ENCODE data around the gene EDN2.

EDN2 gene

DNA sequence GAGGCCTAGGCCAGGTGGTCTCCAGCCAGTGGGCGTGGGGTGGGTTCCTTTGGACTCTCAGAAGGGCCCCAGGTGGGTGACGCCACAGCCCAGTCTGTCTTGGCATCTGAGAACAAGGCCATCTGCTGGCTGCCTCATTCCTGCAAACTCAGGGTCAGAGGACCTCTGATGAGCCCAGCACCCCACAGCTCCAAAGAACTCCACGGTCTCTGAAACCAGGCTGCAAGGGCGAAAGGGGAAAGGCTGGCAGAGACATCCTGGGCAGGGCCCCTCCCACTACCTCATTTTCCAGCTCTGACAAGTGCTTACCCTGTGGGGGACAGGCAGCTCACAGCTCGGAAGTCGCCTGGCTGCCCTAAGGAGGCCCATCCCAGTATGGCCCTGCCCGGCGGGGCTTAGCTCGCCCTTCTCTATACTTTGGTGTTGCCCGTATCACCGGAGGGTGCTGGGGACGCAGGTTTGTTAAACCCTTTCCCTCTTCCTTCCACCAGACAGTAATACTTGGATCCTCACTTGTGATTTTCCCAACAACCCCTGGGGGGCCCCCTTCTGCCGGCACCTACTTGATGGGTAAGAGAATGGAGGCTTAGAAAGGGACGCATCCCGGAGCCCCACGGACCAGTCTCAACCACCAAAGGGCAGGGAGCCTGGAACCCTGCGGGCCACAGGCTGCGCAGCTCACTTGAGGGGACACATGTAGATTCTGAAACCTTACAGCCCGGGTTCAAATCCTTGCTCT, 10.9 kb upstream of the EDN2 start:
- Histone ChIP-seq H3K4me2 (ENCODE audit: low read length) (no peak overlapping the region), H3K4me3 (ENCODE audit: low read length) (no peak overlapping the region), H3K27me3 (ENCODE audit: control insufficient read depth, low read length) (peaks cover 5% of the 10 kb centered on the region), H3K36me3 (ENCODE audit: control insufficient read depth, low read length) (no peaks in the 10 kb centered on the region), H3K79me2 (ENCODE audit: control insufficient read depth, low read length) (no peaks in the 10 kb centered on the region), H3K9me2 (replicated peaks; ENCODE audit: control insufficient read depth, low read length) (no peaks in the 10 kb centered on the region), H3F3A (ENCODE audit: control insufficient read depth, insufficient read depth) (no peaks in the 10 kb centered on the region), H3K4me1 (ENCODE audit: control insufficient read depth, low read length) (no peaks in the 10 kb centered on the region), H3K9me3 (ENCODE audit: control insufficient read depth, insufficient read depth, low read length) (no peaks in the 10 kb centered on the region), H4K20me1 (ENCODE audit: control insufficient read depth, insufficient read depth, low read depth, low read length) (no peaks in the 10 kb centered on the region), H3K27ac (ENCODE audit: low read depth, low read length) (no peak overlapping the region)
- TF ChIP-seq EZH2phosphoT487 (IDR thresholded peaks at IDR 0.05; ENCODE audit: borderline replicate concordance, low read length): no peak
- TF ChIP-seq, protein P1, sequence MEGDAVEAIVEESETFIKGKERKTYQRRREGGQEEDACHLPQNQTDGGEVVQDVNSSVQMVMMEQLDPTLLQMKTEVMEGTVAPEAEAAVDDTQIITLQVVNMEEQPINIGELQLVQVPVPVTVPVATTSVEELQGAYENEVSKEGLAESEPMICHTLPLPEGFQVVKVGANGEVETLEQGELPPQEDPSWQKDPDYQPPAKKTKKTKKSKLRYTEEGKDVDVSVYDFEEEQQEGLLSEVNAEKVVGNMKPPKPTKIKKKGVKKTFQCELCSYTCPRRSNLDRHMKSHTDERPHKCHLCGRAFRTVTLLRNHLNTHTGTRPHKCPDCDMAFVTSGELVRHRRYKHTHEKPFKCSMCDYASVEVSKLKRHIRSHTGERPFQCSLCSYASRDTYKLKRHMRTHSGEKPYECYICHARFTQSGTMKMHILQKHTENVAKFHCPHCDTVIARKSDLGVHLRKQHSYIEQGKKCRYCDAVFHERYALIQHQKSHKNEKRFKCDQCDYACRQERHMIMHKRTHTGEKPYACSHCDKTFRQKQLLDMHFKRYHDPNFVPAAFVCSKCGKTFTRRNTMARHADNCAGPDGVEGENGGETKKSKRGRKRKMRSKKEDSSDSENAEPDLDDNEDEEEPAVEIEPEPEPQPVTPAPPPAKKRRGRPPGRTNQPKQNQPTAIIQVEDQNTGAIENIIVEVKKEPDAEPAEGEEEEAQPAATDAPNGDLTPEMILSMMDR (IDR thresholded peaks at IDR 0.05; ENCODE audit: low read depth, low read length, poor library complexity, severe bottlenecking): peak; percentile 23

DNA sequence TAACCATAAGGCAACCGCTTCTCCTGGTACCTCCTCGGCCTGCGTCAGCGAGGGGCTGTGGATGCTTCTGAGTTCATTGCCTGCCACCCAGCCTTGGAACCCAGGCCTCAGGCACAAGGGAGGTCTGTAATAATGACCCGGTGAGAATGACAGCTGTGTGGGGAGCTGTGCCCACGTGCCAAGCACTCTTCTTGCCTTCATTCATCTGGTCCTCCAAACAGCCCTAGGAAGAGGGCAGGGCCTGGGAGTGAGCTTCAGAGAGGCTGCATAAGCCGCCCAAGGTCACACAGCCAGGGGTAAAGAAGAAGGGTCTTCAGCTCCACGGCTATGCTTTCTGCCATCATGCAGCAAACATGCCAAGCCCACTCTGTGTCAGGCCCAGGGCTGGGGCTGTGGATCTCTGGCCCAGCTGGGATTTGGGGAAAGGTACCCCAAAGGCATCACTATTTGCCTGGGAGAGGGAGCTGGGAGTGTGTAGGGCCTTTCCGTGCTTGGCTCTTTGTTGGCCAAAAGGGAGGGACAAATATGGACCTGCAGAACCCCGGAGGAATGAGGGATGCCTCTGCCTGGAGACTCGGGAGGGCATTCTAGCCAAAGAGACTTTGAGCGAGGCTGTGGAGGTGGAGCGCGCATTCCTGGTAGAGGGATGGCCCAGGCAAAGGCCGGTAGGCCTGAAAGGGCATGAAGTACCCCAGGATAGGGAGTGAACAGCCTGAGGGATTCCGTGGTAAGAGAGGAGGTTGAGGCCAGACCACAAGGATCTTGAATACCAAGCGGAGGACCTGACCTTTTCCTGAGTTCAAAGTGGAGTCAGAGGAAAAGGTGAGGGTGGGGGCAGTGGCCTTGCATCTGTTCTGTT, 10.1 kb upstream of the EDN2 start:
- no peaks in the 10 kb centered on the region for H3K9me3 ChIP-seq (ENCODE audit: control insufficient read depth, insufficient read depth, low read length)
- peaks cover 5% of the 10 kb centered on the region for H3K27me3 ChIP-seq (ENCODE audit: control insufficient read depth, low read length)
- TF ChIP-seq, protein P1 (IDR thresholded peaks at IDR 0.05; ENCODE audit: low read depth, low read length, poor library complexity, severe bottlenecking): no peak
- TF ChIP-seq EZH2phosphoT487 (IDR thresholded peaks at IDR 0.05; ENCODE audit: borderline replicate concordance, low read length): no peak
- H3K36me3 ChIP-seq (ENCODE audit: control insufficient read depth, low read length): no peaks in the 10 kb centered on the region
- no peaks in the 10 kb centered on the region for H3F3A ChIP-seq (ENCODE audit: control insufficient read depth, insufficient read depth)
- H3K4me3 ChIP-seq (ENCODE audit: low read length): no peak overlapping the region
- H3K4me2 ChIP-seq (ENCODE audit: low read length): no peak overlapping the region
- no peaks in the 10 kb centered on the region for H3K79me2 ChIP-seq (ENCODE audit: control insufficient read depth, low read length)
- no peaks in the 10 kb centered on the region for H4K20me1 ChIP-seq (ENCODE audit: control insufficient read depth, insufficient read depth, low read depth, low read length)
- no peaks in the 10 kb centered on the region for H3K9me2 ChIP-seq (replicated peaks; ENCODE audit: control insufficient read depth, low read length)
- no peaks in the 10 kb centered on the region for H3K4me1 ChIP-seq (ENCODE audit: control insufficient read depth, low read length)
- H3K27ac ChIP-seq (ENCODE audit: low read depth, low read length): no peak overlapping the region

DNA sequence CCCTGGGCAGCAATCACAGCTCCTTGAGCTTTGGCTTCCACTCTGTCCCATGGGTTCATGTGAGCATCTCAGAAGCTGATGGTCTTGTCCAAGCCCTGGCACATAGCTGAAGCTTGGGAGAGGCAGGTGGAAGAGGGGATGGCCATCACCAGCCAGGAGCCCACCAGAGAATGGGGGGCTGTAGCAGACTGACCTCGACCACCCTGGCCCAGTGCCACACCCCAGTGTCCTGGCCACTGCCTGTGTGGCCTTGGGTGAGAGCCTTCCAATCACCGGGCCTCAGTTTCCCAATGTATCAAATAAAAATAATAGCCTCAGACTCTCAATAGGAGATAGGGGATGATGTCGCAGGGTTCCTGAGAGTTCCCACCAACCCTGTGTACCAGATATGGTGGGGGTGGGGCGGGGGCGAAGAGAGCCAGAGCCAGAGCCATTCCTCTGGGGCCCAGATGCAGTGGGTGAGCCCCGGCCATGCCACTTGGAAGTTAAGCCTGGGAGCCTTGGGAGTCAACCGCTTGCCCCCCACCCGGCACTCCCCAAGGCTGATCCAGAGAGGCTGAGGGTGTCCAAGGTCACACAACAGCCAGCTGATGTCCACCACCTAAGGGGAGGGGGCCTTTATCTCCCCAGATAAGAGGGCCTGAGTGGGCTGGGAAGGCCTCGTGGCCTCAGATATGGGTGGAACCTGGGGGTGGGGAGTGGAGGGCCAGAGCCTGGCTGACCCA, 9.3 kb upstream of the EDN2 start:
- TF ChIP-seq EZH2phosphoT487 (IDR thresholded peaks at IDR 0.05; ENCODE audit: borderline replicate concordance, low read length): no peak
- TF ChIP-seq, protein P1 (IDR thresholded peaks at IDR 0.05; ENCODE audit: low read depth, low read length, poor library complexity, severe bottlenecking): no peak
- H4K20me1 ChIP-seq (ENCODE audit: control insufficient read depth, insufficient read depth, low read depth, low read length): no peaks in the 10 kb centered on the region
- peaks cover 9% of the 10 kb centered on the region for H3K27me3 ChIP-seq (ENCODE audit: control insufficient read depth, low read length)
- H3K4me2 ChIP-seq (ENCODE audit: low read length): no peak overlapping the region
- no peaks in the 10 kb centered on the region for H3K79me2 ChIP-seq (ENCODE audit: control insufficient read depth, low read length)
- no peaks in the 10 kb centered on the region for H3K9me2 ChIP-seq (replicated peaks; ENCODE audit: control insufficient read depth, low read length)
- H3K4me1 ChIP-seq (ENCODE audit: control insufficient read depth, low read length): no peaks in the 10 kb centered on the region
- no peaks in the 10 kb centered on the region for H3F3A ChIP-seq (ENCODE audit: control insufficient read depth, insufficient read depth)
- H3K9me3 ChIP-seq (ENCODE audit: control insufficient read depth, insufficient read depth, low read length): no peaks in the 10 kb centered on the region
- H3K27ac ChIP-seq (ENCODE audit: low read depth, low read length): no peak overlapping the region
- H3K4me3 ChIP-seq (ENCODE audit: low read length): no peak overlapping the region
- no peaks in the 10 kb centered on the region for H3K36me3 ChIP-seq (ENCODE audit: control insufficient read depth, low read length)

All from DOHH2 (cell line).